PC-3 (cell line): Measurements from ENCODE around the gene TRIM33.

ENCODE experiments used
- EZH2 ChIP-seq: fragments of 300-600 bp; sonication (generic); IDR thresholded peaks from one replicate; pipeline ENCODE4 v1.6.1; 2017; ENCODE audit warnings: antibody characterized with exemption, mild to moderate bottlenecking, low read length; ENCODE audit not compliant: unreplicated experiment
- EZH2phosphoT487 ChIP-seq: fragments of 300-600 bp; sonication (generic); IDR thresholded peaks from 2 replicates; pipeline ENCODE4 v1.6.1; 2018; ENCODE audit warnings: mild to moderate bottlenecking, antibody characterized with exemption, low read length, borderline replicate concordance
- TF ChIP-seq, protein P1 (sequence below): fragments of 300-600 bp; sonication (generic); conservative IDR thresholded peaks from 2 replicates; pipeline ENCODE4 v1.5.1; 2017; ENCODE audit warnings: antibody characterized with exemption, low read depth, mild to moderate bottlenecking, low read length

DNA sequence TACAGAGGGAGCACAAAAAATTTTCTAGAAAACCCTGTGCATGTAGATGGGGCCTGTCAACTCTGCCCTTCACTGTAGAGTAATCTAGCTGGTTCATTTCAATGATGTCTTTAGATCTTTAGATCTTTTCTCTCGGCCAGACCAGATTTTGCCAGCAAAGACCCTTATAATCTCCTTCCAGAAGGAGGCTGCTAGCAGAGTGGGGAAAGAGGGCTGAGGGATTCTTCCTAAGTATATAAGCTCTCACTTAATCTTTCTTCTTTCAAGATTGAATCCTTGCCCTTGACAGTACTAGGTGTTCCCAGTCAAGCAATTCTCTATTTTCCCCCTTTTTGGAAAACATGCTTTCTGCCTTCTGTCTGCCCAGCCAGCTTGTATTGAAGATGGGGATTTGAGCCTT is 36.1 kb upstream of the TRIM33 start:
- TF ChIP-seq, protein P1, sequence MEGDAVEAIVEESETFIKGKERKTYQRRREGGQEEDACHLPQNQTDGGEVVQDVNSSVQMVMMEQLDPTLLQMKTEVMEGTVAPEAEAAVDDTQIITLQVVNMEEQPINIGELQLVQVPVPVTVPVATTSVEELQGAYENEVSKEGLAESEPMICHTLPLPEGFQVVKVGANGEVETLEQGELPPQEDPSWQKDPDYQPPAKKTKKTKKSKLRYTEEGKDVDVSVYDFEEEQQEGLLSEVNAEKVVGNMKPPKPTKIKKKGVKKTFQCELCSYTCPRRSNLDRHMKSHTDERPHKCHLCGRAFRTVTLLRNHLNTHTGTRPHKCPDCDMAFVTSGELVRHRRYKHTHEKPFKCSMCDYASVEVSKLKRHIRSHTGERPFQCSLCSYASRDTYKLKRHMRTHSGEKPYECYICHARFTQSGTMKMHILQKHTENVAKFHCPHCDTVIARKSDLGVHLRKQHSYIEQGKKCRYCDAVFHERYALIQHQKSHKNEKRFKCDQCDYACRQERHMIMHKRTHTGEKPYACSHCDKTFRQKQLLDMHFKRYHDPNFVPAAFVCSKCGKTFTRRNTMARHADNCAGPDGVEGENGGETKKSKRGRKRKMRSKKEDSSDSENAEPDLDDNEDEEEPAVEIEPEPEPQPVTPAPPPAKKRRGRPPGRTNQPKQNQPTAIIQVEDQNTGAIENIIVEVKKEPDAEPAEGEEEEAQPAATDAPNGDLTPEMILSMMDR = no peak
- TF ChIP-seq EZH2phosphoT487 (no peak), EZH2 (no peak)
